Stomach (tissue), 9 donors: ENCODE data around the gene SLC2A8. TPM values are rescaled to one million over a fixed set of nuclear protein-coding genes. Genes with fewer than 3 reads are reported as not detected.

Source experiments
- DNase-seq, 2 donors: peaks; one replicate each; pipeline versions ENCODE4 v3.0.0 to v3.0.0-alpha.2; 2013 to 2019
- H3K27ac ChIP-seq, 5 donors: fragments of 200-600 bp in 4 of 5; sonication (generic) in 4 of 5; one replicate each; pipeline ENCODE4 v1.5.1; 2013 to 2019; ENCODE audit warnings: mild to moderate bottlenecking in 1 of 5, moderate library complexity in 1 of 5
- H3K27me3 ChIP-seq, 3 donors: fragments of 200-600 bp; sonication (generic); one replicate each; pipeline ENCODE4 v1.5.1; 2017 to 2019; ENCODE audit warnings: mixed run types in 1 of 3
- H3K36me3 ChIP-seq, 4 donors: fragments of 200-600 bp; sonication (generic); 1 replicate in 3 of 4; 2 replicates in 1 of 4; pipeline ENCODE4 v1.5.1; 2016 to 2019
- H3K4me1 ChIP-seq, 4 donors: fragments of 200-600 bp; sonication (generic); one replicate each; pipeline ENCODE4 v1.5.1; 2016 to 2019
- H3K4me3 ChIP-seq, 4 donors: fragments of 200-600 bp; sonication (generic) in 3 of 4; one replicate each; pipeline ENCODE4 v1.5.1; 2016 to 2019; ENCODE audit warnings: mild to moderate bottlenecking in 1 of 4
- H3K9me3 ChIP-seq, 4 donors: fragments of 200-600 bp; sonication (generic); one replicate each; pipeline ENCODE4 v1.5.1; 2016 to 2019
- EP300 ChIP-seq: sonication (generic); formaldehyde crosslinking; IDR thresholded peaks from one replicate; pipeline ENCODE4 v1.6.1; 2017; ENCODE audit warnings: antibody characterized with exemption
- POLR2A ChIP-seq, 4 donors: fragments of 450-650 bp; IDR thresholded peaks; one replicate each; pipeline ENCODE4 v1.6.1; 2016; ENCODE audit warnings: antibody characterized with exemption in 4 of 4, control low read depth in 2 of 4, mild to moderate bottlenecking in 1 of 4, moderate library complexity in 1 of 4
- POLR2AphosphoS5 ChIP-seq, 3 donors: sonication (generic); formaldehyde crosslinking; IDR thresholded peaks; one replicate each; pipeline ENCODE4 v1.6.1; 2016; ENCODE audit warnings: antibody characterized with exemption in 3 of 3
- WGBS, 5 donors: extraction: QIAGEN DNeasy Blood & Tissue Kit in 3 of 5; methylation state at CpG; one replicate each; pipeline versions ENCODE4 v1.1.5 to v1.1.7; 2013 to 2018; 5-methylcytosine and 5-hydroxymethylcytosine counted together
- intact Hi-C: fragments of 100-400 bp; cut with DNase I; formaldehyde crosslinking; loops from one replicate; pipeline ENCODE4 v1.15.1; 2023; ENCODE audit warnings: low total_unique reads
- polyA plus RNA-seq, 3 donors: library from polyadenylated mRNA; stranded (reverse); fragments of 200-250 nt; gene quantifications; one replicate each; pipeline ENCODE4 v1.2.3, GENCODE V29; 2013
- total RNA-seq, 5 donors: library from RNA; depleted of rRNA; stranded (reverse); fragments of >200 nt; gene quantifications; one replicate each; pipeline versions ENCODE4 v1.1.0 to v1.2.3, GENCODE V29; 2014 to 2016
- TF ChIP-seq, protein P1 (sequence below), 7 experiments: fragments of 450-650 bp in 4 of 7; fragments of 200-600 bp in 3 of 7; sonication (generic) in 3 of 7; IDR thresholded peaks; one replicate each; pipeline ENCODE4 v1.5.1; 2016 to 2019; ENCODE audit warnings: antibody characterized with exemption in 7 of 7, control low read depth in 2 of 7, mild to moderate bottlenecking in 1 of 7
- donor health status: healthy with polysubstance abuse.
- donor health status: Bipolar disorder and iron deficiency.
- donor health status: healthy.

Gene SLC2A8
- total and polyA plus RNA-seq, 8 donors, result 4.7 to 36.2 (median 18.0) TPM

DNA sequence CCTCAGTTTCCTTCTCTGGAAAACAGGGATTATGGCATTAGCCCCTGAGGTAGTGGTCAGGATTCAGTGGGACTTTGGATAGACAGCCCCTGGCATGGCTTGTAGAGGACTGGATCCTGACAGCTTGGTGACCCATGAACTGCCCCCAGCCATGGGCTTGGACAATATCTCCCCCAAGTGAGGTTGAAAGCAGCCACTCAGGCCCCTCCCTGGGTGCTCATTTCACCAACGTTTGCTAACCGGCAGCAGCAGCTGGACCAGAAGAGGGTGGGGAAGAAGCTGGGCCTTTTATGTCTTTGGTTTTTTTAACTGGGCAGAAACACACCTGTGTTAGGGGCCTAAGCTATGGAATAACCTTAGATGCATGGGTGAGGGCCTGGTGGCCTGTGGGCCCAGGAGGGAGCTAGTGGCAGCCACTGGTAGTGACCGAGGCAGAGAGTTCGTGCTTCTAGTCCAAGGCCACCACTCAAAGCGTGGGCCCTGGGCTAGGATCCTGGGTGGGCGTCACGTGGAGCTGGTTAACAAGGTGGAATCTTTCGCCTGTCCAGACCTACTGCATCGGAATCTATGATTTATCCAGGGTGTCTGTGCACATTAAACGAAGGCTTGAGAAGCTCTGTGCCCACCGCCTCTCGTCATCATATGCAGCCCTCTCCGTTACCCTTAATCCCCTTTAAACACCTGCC is 1.9 kb downstream of the SLC2A8 start:
- intact Hi-C loops, result no loop called here
- peak overlapping the region; percentile 88 to 98 (median 92) for H3K4me3 ChIP-seq

DNA sequence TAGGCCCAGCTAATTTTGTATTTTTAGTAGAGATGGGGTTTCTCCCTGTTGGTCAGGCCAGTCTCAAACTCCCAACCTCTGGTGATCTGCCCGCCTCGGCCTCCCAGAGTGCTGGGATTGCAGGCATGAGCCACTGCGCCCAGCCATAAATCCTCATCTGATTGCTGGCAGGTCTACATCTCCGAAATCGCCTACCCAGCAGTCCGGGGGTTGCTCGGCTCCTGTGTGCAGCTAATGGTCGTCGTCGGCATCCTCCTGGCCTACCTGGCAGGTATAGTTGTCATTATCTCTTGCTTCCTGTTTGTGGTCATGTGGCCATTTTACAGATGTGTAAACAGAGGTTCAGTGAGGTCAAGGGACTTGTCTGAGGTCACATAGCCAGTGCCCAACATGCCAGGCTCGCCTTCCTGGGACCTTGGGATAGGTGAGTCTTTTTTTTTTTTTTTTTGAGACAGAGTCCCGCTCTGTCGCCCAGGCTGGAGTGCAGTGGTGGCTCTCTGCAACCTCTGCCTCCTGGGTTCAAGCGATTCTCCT is 2.8 kb downstream of the SLC2A8 start:
- WGBS, 5 donors, result 87 to 96% (median 95%) methylated on average over 9 to 14 of the region's 14 CpGs
- no peak for TF ChIP-seq POLR2A (IDR thresholded peaks at IDR 0.05)
- TF ChIP-seq, protein P1, sequence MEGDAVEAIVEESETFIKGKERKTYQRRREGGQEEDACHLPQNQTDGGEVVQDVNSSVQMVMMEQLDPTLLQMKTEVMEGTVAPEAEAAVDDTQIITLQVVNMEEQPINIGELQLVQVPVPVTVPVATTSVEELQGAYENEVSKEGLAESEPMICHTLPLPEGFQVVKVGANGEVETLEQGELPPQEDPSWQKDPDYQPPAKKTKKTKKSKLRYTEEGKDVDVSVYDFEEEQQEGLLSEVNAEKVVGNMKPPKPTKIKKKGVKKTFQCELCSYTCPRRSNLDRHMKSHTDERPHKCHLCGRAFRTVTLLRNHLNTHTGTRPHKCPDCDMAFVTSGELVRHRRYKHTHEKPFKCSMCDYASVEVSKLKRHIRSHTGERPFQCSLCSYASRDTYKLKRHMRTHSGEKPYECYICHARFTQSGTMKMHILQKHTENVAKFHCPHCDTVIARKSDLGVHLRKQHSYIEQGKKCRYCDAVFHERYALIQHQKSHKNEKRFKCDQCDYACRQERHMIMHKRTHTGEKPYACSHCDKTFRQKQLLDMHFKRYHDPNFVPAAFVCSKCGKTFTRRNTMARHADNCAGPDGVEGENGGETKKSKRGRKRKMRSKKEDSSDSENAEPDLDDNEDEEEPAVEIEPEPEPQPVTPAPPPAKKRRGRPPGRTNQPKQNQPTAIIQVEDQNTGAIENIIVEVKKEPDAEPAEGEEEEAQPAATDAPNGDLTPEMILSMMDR (IDR thresholded peaks at IDR 0.05), result no peak
- TF ChIP-seq POLR2AphosphoS5 (IDR thresholded peaks at IDR 0.05), result no peak
- no peak for TF ChIP-seq EP300
- H3K36me3 ChIP-seq, result peaks cover 29 to 49% (median 45%) of the 10 kb centered on the region in 4 donors
- H3K4me1 ChIP-seq, result peaks cover 13 to 55% (median 31%) of the 10 kb centered on the region in 4 donors
- no peaks in the 10 kb centered on the region for H3K27me3 ChIP-seq
- H3K27ac ChIP-seq, result no peak overlapping the region
- no peaks in the 10 kb centered on the region for H3K9me3 ChIP-seq
- peak overlapping the region in 1 of 4 donors; percentile 98 for H3K4me3 ChIP-seq
- intact Hi-C loops, result no loop called here
- no peak for DNase-seq

More for the DNA sequence above, 1.9 kb downstream of the SLC2A8 start:
- H3K36me3 ChIP-seq, result peaks cover 20 to 39% (median 35%) of the 10 kb centered on the region in 4 donors
- H3K9me3 ChIP-seq, result no peaks in the 10 kb centered on the region
- DNase-seq, result no peak
- WGBS, 5 donors, result 83 to 96% (median 90%) methylated on average over 13 of the region's 13 CpGs
- H3K27me3 ChIP-seq, result no peaks in the 10 kb centered on the region
- TF ChIP-seq EP300, result no peak
- TF ChIP-seq POLR2AphosphoS5 (IDR thresholded peaks at IDR 0.05), result no peak
- TF ChIP-seq POLR2A (IDR thresholded peaks at IDR 0.05), result no peak
- TF ChIP-seq, protein P1 (IDR thresholded peaks at IDR 0.05), result no peak
- H3K4me1 ChIP-seq, result peaks cover 13 to 55% (median 31%) of the 10 kb centered on the region in 4 donors
- H3K27ac ChIP-seq, result peak overlapping the region in 1 of 5 donors; percentile 96

DNA sequence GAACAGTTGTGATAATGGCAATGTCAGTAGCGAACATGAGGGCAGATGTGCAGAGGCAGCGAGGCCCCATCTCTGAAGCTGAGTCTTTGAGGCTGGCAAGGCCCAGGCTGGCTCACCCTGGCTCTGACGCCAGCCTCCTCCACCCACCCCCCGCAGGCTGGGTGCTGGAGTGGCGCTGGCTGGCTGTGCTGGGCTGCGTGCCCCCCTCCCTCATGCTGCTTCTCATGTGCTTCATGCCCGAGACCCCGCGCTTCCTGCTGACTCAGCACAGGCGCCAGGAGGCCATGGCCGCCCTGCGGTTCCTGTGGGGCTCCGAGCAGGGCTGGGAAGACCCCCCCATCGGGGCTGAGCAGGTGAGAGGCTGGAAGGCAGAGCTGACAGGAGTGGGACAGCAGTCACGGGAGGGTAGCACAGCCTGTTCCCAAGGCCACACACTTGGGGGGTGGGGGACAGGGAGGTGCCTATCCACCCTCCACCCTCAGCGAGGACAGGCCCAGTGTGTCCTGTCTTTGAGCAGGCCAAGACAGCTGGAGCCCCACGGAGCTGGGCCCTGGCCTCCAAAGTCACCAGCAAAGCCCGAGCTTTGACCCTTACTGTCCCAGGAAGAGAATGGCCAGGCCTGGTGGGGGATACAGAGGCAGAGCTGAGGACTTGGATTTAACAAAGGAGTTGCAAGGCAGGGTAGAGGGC is 5.6 kb downstream of the SLC2A8 start:
- TF ChIP-seq POLR2AphosphoS5 (IDR thresholded peaks at IDR 0.05), result no peak
- TF ChIP-seq, protein P1 (IDR thresholded peaks at IDR 0.05), result no peak
- TF ChIP-seq POLR2A (IDR thresholded peaks at IDR 0.05), result no peak
- no peak for TF ChIP-seq EP300
- Histone ChIP-seq H3K4me3 (no peak overlapping the region), H3K4me1 (peaks cover 8 to 58% (median 28%) of the 10 kb centered on the region in 4 donors), H3K36me3 (peaks cover 38 to 76% (median 66%) of the 10 kb centered on the region in 4 donors), H3K9me3 (no peaks in the 10 kb centered on the region), H3K27ac (peak overlapping the region in 1 of 5 donors; percentile 24), H3K27me3 (no peaks in the 10 kb centered on the region)
- intact Hi-C loops, result no loop called here
- DNase-seq, result no peak
- WGBS, 5 donors, result 74 to 92% (median 86%) methylated on average over 13 to 18 of the region's 18 CpGs

DNA sequence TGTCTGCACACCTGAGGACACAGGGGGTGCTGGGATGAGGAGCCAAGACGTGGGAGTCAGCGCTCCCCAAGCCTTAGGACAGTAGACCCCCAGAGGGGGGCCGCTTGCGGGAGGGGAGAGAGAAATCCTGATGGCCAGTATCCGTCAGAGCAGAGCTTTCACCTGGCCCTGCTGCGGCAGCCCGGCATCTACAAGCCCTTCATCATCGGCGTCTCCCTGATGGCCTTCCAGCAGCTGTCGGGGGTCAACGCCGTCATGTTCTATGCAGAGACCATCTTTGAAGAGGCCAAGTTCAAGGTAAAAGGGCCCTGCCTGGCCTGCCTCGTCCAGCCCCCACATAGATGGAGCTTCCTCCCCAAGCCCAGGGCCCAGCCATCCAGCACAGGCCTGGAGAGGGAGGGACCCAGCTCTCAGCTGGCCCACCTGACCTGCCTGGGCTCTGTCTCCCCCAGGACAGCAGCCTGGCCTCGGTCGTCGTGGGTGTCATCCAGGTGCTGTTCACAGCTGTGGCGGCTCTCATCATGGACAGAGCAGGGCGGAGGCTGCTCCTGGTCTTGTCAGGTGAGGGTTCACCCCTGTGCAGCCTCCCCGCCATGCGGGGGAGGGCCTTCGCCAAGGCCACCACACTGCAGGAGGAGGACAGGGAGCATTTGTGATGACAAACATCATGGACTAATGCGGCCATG is 6.7 kb downstream of the SLC2A8 start:
- Histone ChIP-seq H3K36me3 (peaks cover 38 to 86% (median 66%) of the 10 kb centered on the region in 4 donors), H3K4me1 (peaks cover 0 to 51% (median 17%) of the 10 kb centered on the region in 4 donors), H3K27me3 (no peaks in the 10 kb centered on the region), H3K9me3 (no peaks in the 10 kb centered on the region), H3K4me3 (no peak overlapping the region), H3K27ac (no peak overlapping the region)
- no peak for TF ChIP-seq POLR2A (IDR thresholded peaks at IDR 0.05)
- no peak for TF ChIP-seq EP300
- TF ChIP-seq POLR2AphosphoS5 (IDR thresholded peaks at IDR 0.05), result no peak
- TF ChIP-seq, protein P1 (IDR thresholded peaks at IDR 0.05), result no peak
- intact Hi-C loops, result no loop called here
- 88 to 95% (median 92%) methylated on average over 17 to 22 of the region's 22 CpGs for WGBS, 5 donors
- DNase-seq, result no peak
